ENCODE results near the gene SNAI1.

SNAI1 gene

GRCh38 chr20:50032955-50033666 is 50.3 kb downstream of the SNAI1 start:
- no peak for DNase-seq (ENCODE audit: low read depth in 4 of 4, low spot score in 1 of 4)

- DNase-seq (ENCODE audit: low read depth in 4 of 4, low spot score in 1 of 4) = no peak
These were observed 51.9 kb downstream of the SNAI1 start for GRCh38 chr20:50034567-50035180.

GRCh38 chr20:50036703-50037102 is 53.9 kb downstream of the SNAI1 start:
- DNase-seq (ENCODE audit: low read depth in 4 of 4, low spot score in 1 of 4) = no peak

GRCh38 chr20:50037123-50037522 is 54.3 kb downstream of the SNAI1 start:
- no peak for DNase-seq (ENCODE audit: low read depth in 4 of 4, low spot score in 1 of 4)

- DNase-seq (ENCODE audit: low read depth in 4 of 4, low spot score in 1 of 4) = no peak
These were observed 54.8 kb downstream of the SNAI1 start for GRCh38 chr20:50037575-50037974.

- DNase-seq (ENCODE audit: low read depth in 4 of 4, low spot score in 1 of 4) = no peak
These were observed 55.4 kb downstream of the SNAI1 start for GRCh38 chr20:50038169-50038568.

Measured in stimulated activated CD4-positive, alpha-beta T cell treated with anti-CD3 and anti-CD28 coated beads, Interleukin-1b, Interleukin-23, amount 100 ng/mL, for 24 hours (primary cell).